ENCODE data around the gene PRR29. TPM values are rescaled to one million over a fixed set of nuclear protein-coding genes. Genes with fewer than 3 reads are reported as not detected.

Gene PRR29
- polyA plus RNA-seq, 1 donor from 2014 or later: 2.8 TPM

DNA sequence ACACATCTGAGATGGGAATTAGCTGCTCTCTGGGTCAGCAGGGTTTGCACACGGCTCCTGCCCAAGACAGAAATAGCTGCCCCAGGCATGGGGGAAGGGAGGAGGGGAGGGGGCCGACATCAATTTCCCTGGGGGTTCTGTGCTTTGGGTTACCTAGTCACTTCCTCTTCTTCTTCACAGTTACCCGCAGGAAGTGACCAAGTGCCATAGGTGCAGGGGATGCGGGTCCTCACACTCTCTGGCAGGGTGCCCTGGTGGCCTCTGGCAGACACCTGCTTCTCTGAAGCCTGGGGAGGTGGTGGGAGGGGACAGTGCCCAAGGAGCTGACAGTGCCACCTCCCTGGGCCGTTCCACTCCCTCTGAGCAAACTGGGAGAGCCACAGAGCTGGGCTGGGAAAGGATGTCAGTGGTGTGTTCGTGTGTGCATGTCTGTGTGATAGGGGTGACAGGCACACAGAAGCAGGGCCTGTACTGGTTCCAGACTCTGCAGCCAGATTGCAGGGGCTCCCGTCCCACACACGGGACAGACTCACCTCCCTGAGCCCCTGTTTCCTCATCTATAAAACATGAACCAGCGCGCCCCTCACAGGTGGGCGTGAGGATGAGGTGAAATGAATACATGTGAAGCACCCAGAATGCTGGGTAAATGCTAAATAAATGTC is 43.6 kb upstream of the PRR29 start:
- H3K27me3 ChIP-seq (ENCODE audit: insufficient read depth, low read depth, low read length): no peaks in the 10 kb centered on the region
- H3K79me2 ChIP-seq (replicated peaks; ENCODE audit: insufficient read depth, low read length): no peaks in the 10 kb centered on the region
- no peaks in the 10 kb centered on the region for H4K20me1 ChIP-seq (ENCODE audit: insufficient read depth)
- no peaks in the 10 kb centered on the region for H3K9me2 ChIP-seq (ENCODE audit: insufficient read depth, low read length)
- H3K9ac ChIP-seq (ENCODE audit: low read length): peak overlapping the region; percentile 12
- TF ChIP-seq SMC3 (conservative IDR thresholded peaks at IDR 0.05; ENCODE audit: poor library complexity) (no peak), REST (IDR thresholded peaks at IDR 0.05; ENCODE audit: borderline replicate concordance) (no peak), EP300 (conservative IDR thresholded peaks at IDR 0.05; ENCODE audit: poor library complexity, severe bottlenecking) (no peak), POLR2AphosphoS5 (IDR thresholded peaks at IDR 0.05) (no peak), RAD21 (conservative IDR thresholded peaks at IDR 0.05) (no peak), MXI1 (conservative IDR thresholded peaks at IDR 0.05; ENCODE audit: poor library complexity, severe bottlenecking) (no peak), EZH2 (IDR thresholded peaks at IDR 0.05; ENCODE audit: borderline replicate concordance, insufficient read depth, low read length, poor library complexity, severe bottlenecking) (no peak), TAF1 (IDR thresholded peaks at IDR 0.05; ENCODE audit: low read depth) (no peak)
- TF ChIP-seq, protein P1, sequence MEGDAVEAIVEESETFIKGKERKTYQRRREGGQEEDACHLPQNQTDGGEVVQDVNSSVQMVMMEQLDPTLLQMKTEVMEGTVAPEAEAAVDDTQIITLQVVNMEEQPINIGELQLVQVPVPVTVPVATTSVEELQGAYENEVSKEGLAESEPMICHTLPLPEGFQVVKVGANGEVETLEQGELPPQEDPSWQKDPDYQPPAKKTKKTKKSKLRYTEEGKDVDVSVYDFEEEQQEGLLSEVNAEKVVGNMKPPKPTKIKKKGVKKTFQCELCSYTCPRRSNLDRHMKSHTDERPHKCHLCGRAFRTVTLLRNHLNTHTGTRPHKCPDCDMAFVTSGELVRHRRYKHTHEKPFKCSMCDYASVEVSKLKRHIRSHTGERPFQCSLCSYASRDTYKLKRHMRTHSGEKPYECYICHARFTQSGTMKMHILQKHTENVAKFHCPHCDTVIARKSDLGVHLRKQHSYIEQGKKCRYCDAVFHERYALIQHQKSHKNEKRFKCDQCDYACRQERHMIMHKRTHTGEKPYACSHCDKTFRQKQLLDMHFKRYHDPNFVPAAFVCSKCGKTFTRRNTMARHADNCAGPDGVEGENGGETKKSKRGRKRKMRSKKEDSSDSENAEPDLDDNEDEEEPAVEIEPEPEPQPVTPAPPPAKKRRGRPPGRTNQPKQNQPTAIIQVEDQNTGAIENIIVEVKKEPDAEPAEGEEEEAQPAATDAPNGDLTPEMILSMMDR (IDR thresholded peaks at IDR 0.05; ENCODE audit: poor library complexity, severe bottlenecking): no peak
- H2AFZ ChIP-seq (ENCODE audit: low read depth, low read length): no peak overlapping the region
- H3K27ac ChIP-seq (ENCODE audit: low read length): no peak overlapping the region
- H3K9me3 ChIP-seq (ENCODE audit: low read length): no peaks in the 10 kb centered on the region
- H3K4me2 ChIP-seq (ENCODE audit: low read length): no peak overlapping the region
- no peaks in the 10 kb centered on the region for H3K36me3 ChIP-seq (ENCODE audit: insufficient read depth, low read length)
- no peak overlapping the region for H3K4me3 ChIP-seq (ENCODE audit: low read length)
- no peaks in the 10 kb centered on the region for H3F3A ChIP-seq (ENCODE audit: insufficient read depth, low read length, poor library complexity, severe bottlenecking)

DNA sequence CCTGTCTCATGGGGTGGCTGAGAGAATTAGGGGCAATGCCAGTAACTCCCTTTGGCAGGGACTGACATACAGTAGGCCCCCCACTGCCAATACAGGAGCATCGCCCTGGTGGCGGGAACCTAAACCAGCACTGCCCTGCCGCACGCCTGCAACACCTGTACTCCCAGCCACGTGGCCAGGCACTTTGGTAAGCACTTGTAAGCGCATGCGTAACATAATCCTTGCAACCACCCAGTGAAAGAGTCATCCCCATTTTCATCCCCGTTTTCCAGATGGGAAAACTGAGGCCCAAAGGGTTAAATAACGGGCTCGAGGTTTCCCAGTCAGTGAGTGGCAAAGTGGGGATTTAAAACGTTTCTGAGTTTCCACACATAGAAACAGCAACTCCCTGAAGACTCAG is 42.9 kb upstream of the PRR29 start:
- no peaks in the 10 kb centered on the region for H4K20me1 ChIP-seq (ENCODE audit: insufficient read depth)
- no peaks in the 10 kb centered on the region for H3K9me2 ChIP-seq (ENCODE audit: insufficient read depth, low read length)
- no peaks in the 10 kb centered on the region for H3K36me3 ChIP-seq (ENCODE audit: insufficient read depth, low read length)
- no peaks in the 10 kb centered on the region for H3K9me3 ChIP-seq (ENCODE audit: low read length)
- no peak overlapping the region for H3K27ac ChIP-seq (ENCODE audit: low read length)
- H2AFZ ChIP-seq (ENCODE audit: low read depth, low read length): no peak overlapping the region
- no peaks in the 10 kb centered on the region for H3K27me3 ChIP-seq (ENCODE audit: insufficient read depth, low read depth, low read length)
- H3K4me2 ChIP-seq (ENCODE audit: low read length): no peak overlapping the region
- no peak for TF ChIP-seq EP300 (conservative IDR thresholded peaks at IDR 0.05; ENCODE audit: poor library complexity, severe bottlenecking)
- no peaks in the 10 kb centered on the region for H3K79me2 ChIP-seq (replicated peaks; ENCODE audit: insufficient read depth, low read length)
- no peak overlapping the region for H3K9ac ChIP-seq (ENCODE audit: low read length)
- H3F3A ChIP-seq (ENCODE audit: insufficient read depth, low read length, poor library complexity, severe bottlenecking): no peaks in the 10 kb centered on the region
- no peak overlapping the region for H3K4me3 ChIP-seq (ENCODE audit: low read length)
